ENCODE data around the gene COP1.

DNA sequence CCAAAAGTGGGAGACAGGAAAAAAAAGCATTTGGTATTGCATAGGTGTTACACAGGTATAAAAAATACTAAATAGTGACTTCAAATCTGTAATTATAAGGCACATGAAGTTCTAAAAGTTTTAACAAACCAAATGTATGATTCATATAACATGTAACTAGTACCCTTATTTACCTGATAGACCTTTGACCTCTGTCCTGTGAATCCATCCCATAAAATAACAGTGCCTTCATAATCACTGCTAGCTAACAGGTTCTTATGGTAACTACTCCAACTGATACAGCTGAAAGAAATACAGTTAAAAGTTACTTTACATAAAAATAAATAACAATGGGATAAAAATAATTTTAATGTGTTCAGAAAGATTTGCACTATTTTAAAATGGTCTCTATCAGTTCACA is 163.5 kb downstream of the COP1 start:
- TF ChIP-seq, protein P1, sequence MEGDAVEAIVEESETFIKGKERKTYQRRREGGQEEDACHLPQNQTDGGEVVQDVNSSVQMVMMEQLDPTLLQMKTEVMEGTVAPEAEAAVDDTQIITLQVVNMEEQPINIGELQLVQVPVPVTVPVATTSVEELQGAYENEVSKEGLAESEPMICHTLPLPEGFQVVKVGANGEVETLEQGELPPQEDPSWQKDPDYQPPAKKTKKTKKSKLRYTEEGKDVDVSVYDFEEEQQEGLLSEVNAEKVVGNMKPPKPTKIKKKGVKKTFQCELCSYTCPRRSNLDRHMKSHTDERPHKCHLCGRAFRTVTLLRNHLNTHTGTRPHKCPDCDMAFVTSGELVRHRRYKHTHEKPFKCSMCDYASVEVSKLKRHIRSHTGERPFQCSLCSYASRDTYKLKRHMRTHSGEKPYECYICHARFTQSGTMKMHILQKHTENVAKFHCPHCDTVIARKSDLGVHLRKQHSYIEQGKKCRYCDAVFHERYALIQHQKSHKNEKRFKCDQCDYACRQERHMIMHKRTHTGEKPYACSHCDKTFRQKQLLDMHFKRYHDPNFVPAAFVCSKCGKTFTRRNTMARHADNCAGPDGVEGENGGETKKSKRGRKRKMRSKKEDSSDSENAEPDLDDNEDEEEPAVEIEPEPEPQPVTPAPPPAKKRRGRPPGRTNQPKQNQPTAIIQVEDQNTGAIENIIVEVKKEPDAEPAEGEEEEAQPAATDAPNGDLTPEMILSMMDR (IDR thresholded peaks at IDR 0.05): no peak
- TF ChIP-seq POLR2A (IDR thresholded peaks at IDR 0.05): no peak
- no peak for TF ChIP-seq POLR2AphosphoS5 (IDR thresholded peaks at IDR 0.05; ENCODE audit: insufficient read depth in 1 of 2, low read depth in 1 of 2)

Data from vagina (tissue), 2 donors.